ENCODE results near the gene DAZAP1.

DAZAP1 gene

GRCh38 chr19:1441677-1442438 lies 34.5 kb downstream of the DAZAP1 start:
- DNase-seq (ENCODE audit: low read depth) = no peak

GRCh38 chr19:1445185-1445931 lies 38.0 kb downstream of the DAZAP1 start:
- peak; percentile 62 for DNase-seq (ENCODE audit: low read depth)

- no peak for DNase-seq (ENCODE audit: low read depth)
These were observed 38.7 kb downstream of the DAZAP1 start for GRCh38 chr19:1445932-1446712.

DNA sequence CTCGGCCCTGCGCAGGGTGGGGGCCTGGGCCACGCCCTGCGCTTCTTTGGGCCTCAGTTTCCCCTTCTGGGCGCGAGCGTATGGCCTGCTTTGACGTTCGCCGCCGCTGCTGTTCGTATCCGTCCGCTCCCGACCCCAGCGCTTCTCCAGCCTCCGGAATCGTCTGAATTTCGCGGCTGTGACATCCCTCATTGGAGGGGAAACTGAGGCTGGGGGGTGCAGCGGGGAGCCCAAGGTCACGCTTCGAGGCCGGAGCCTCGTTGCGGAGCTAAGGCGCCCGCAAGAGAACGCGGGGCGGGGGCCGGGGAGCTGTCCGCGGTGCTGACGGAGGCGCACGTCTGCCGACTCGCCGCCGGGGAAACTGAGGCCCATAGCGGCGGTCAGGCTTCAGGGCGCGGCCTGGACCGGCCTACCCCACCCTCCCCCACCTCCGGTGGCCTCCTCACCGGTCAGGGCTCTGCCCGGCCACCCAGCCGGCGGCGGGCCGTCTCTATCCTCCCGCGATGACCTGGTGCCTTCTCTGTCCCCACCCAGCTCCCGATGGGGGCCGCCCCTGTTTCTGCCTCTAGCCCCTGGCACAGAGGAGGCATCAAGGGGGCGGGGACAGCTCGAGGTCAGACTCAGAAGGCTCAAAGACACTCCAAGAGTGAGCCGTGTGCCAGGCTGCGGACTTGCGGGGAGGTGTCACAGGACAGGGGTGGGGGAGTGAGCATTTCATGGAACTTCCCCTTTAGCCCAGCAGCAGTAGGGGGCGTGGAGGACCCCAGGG lies 39.5 kb downstream of the DAZAP1 start:
- DNase-seq (ENCODE audit: low read depth) = no peak

DNA sequence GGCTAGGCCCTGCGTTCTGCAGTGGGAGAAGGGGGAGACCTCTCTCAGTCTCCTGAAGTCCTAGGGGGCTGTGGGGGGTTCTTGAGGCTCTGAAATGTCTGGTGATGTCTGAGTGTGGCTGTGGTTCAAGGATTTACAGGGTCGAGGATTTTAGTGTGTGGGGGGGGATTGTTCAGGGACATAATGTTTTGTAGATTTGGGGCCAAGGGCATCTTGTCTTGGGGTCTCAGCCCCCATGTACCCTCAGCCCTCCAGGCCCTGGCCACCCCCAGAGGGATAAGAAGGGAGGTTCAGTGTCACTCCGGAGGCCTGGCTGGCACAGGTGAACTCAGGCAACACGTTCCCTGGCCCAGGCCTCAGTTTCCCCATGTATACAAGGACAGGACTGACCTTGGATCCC lies 40.1 kb downstream of the DAZAP1 start:
- DNase-seq (ENCODE audit: low read depth) = no peak

DNA sequence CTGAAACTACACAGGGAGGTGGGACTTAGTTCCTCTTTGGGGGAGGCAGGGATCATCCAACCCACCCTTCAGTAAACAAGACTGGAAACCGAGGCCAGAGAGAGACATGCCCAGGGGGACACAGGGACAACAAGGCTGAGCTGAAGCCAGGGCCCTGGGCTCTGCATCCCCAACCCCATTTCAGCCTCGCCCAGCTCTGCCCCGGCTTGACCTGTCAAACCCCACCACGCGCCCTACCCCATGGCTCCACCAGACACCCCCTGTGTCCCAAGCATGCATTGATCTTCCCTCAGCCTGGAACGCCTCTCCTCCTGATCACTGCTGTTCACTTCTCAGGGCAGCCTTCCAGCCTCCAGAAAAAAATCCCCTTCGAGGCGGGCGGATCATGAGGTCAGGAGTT lies 40.6 kb downstream of the DAZAP1 start:
- no peak for DNase-seq (ENCODE audit: low read depth)

- no peak for DNase-seq (ENCODE audit: low read depth)
These were observed 42.4 kb downstream of the DAZAP1 start, which contains the start of gene APC2 for GRCh38 chr19:1449467-1450442. APC2 (plus strand) TSS chr19:1450121; CDS start chr19:1453002, 2,881 bp downstream.

- no peak for DNase-seq (ENCODE audit: low read depth)
These were observed 43.6 kb downstream of the DAZAP1 start for GRCh38 chr19:1450735-1451731.

GRCh38 chr19:1451916-1452801 lies 44.8 kb downstream of the DAZAP1 start:
- no peak for DNase-seq (ENCODE audit: low read depth)

GRCh38 chr19:1452802-1453524 lies 45.6 kb downstream of the DAZAP1 start:
- no peak for DNase-seq (ENCODE audit: low read depth)

DNA sequence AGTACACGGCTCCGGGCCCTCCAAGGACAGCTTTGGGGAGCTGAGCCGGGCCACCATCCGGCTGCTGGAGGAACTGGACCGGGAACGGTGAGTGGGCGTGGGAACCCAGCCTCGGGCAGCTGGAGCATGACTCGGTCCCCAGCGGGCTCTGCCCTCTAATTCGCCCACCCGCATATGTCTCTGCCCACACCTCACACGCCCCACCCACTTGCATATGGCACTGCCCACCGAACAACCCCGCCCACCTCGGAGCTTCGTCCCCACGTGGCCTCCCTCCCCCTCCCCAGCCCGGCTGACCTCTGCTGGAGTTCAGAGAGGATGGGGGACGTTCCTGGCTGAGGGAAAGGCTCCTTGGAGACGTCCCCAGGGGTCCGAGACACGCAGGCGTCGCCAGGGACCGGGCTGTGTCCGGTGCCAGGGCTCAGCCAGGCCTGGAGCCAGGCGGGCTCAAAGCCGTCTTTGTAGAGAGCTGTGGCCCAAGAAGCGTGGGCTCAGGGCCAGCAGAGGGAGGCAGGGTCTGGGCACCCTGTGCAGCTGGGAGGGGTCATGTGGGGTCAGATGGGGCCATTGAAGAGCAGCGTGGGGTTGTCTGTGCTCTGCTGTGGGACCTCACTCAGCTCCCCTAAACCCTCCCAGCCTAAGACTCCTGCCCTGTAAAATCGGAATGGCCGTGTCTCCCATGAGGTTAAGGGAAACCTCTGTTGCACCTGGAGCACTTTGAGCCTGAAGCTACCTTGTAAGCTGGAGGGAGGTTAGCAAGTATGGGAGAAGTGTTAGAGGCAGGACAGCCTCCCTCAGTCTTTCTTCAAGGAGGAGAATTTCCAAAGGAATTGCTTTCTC lies 46.4 kb downstream of the DAZAP1 start:
- DNase-seq (ENCODE audit: low read depth) = no peak

DNA sequence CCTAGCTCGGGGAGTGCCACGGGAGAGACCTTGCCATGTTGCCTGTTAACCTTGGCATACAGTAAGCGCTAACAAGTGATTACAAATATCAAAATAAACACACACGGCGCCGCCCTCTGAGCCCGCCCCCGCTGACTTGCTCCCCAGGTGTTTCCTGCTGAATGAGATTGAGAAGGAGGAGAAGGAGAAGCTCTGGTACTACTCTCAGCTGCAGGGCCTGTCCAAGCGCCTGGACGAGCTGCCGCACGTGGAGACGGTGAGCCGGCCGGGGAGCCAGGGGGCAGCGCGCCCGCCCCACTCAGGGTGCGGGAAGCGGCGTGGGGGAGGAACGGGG lies 47.6 kb downstream of the DAZAP1 start:
- DNase-seq (ENCODE audit: low read depth) = no peak

- DNase-seq (ENCODE audit: low read depth) = no peak
These were observed 48.1 kb downstream of the DAZAP1 start for GRCh38 chr19:1455336-1456120.

- no peak for DNase-seq (ENCODE audit: low read depth)
These were observed 48.9 kb downstream of the DAZAP1 start for GRCh38 chr19:1456121-1456900.

- DNase-seq (ENCODE audit: low read depth) = no peak
These were observed 49.8 kb downstream of the DAZAP1 start for GRCh38 chr19:1457031-1457739.

Data from stimulated activated CD4-positive, alpha-beta T cell treated with anti-CD3 and anti-CD28 coated beads, Interleukin-2, amount 100 ng/mL, for 4 hours (primary cell).